WERI-Rb-1 (cell line): ENCODE data around the gene ALPK1.

Experiments
- DNase-seq: peaks from one replicate; pipeline ENCODE4 v3.0.0-alpha.2; 2020
- H3K27ac ChIP-seq: fragments of 250-450 bp; sonication (Bioruptor Pico); 2 replicates; pipeline ENCODE4 v1.5.1; 2020; ENCODE audit warnings: mild to moderate bottlenecking, moderate library complexity
- H3K27me3 ChIP-seq: fragments of 250-450 bp; sonication (Bioruptor Pico); 2 replicates; pipeline ENCODE4 v1.5.1; 2021; ENCODE audit warnings: mild to moderate bottlenecking, low read depth, moderate library complexity; ENCODE audit not compliant: insufficient read depth, severe bottlenecking
- H3K36me3 ChIP-seq: fragments of 250-450 bp; sonication (Bioruptor Pico); 2 replicates; pipeline ENCODE4 v1.5.1; 2020; ENCODE audit warnings: mild to moderate bottlenecking, moderate library complexity
- H3K4me3 ChIP-seq: 2 replicates; pipeline ENCODE4 v1.5.1; 2011; ENCODE audit warnings: low read depth, mild to moderate bottlenecking, control low read depth, low read length
- H3K9me3 ChIP-seq: fragments of 250-450 bp; sonication (Bioruptor Pico); 2 replicates; pipeline ENCODE4 v1.5.1; 2021; ENCODE audit warnings: mild to moderate bottlenecking, moderate library complexity; ENCODE audit not compliant: severe bottlenecking
- CTCF ChIP-seq: IDR thresholded peaks from 2 replicates; pipeline ENCODE4 v1.5.1; 2011; ENCODE audit warnings: low read depth, mild to moderate bottlenecking, control low read depth, inconsistent platforms, low read length

ALPK1 gene

GRCh38 chr4:112343330-112344080 is 46.3 kb downstream of the ALPK1 start:
- no peak overlapping the region for H3K27ac ChIP-seq
- no peak overlapping the region for H3K4me3 ChIP-seq
- H3K27me3 ChIP-seq, result no peaks in the 10 kb centered on the region
- DNase-seq, result no peak
- H3K36me3 ChIP-seq, result no peaks in the 10 kb centered on the region
- no peak for TF ChIP-seq CTCF
- no peaks in the 10 kb centered on the region for H3K9me3 ChIP-seq

GRCh38 chr4:112348488-112349158 is 51.5 kb downstream of the ALPK1 start:
- no peak overlapping the region for H3K27ac ChIP-seq

GRCh38 chr4:112352736-112353135 is 55.6 kb downstream of the ALPK1 start:
- no peak for TF ChIP-seq CTCF
- H3K36me3 ChIP-seq, result no peaks in the 10 kb centered on the region
- no peak overlapping the region for H3K27ac ChIP-seq
- H3K27me3 ChIP-seq, result peaks cover 6% of the 10 kb centered on the region
- DNase-seq, result no peak
- H3K4me3 ChIP-seq, result no peak overlapping the region
- H3K9me3 ChIP-seq, result peaks cover 3% of the 10 kb centered on the region

More at GRCh38 chr4:112348488-112349158, 51.5 kb downstream of the ALPK1 start:
- Histone ChIP-seq H3K36me3 (no peaks in the 10 kb centered on the region), H3K4me3 (peak overlapping the region; percentile 22), H3K9me3 (no peaks in the 10 kb centered on the region), H3K27me3 (no peaks in the 10 kb centered on the region)
- peak; percentile 89 for DNase-seq
- TF ChIP-seq CTCF, result peak; percentile 84

- no peak for DNase-seq
- no peak overlapping the region for H3K4me3 ChIP-seq
- H3K27me3 ChIP-seq, result peaks cover 6% of the 10 kb centered on the region
- peaks cover 6% of the 10 kb centered on the region for H3K9me3 ChIP-seq
- H3K36me3 ChIP-seq, result no peaks in the 10 kb centered on the region
- H3K27ac ChIP-seq, result no peak overlapping the region
- TF ChIP-seq CTCF, result no peak
Observed at GRCh38 chr4:112355662-112356061, 58.5 kb downstream of the ALPK1 start.

GRCh38 chr4:112357453-112357852 is 60.3 kb downstream of the ALPK1 start:
- TF ChIP-seq CTCF, result no peak
- Histone ChIP-seq H3K9me3 (peaks cover 6% of the 10 kb centered on the region), H3K27me3 (peaks cover 6% of the 10 kb centered on the region), H3K4me3 (no peak overlapping the region), H3K36me3 (no peaks in the 10 kb centered on the region), H3K27ac (no peak overlapping the region)
- DNase-seq, result no peak
